HL-60 (cell line): ENCODE results near the gene PTTG1IP2.
"Not testable (repeated sequence)": the region's sequence is repeated elsewhere in the genome, so short reads cannot be mapped to it uniquely, and the experiment has no call there.

Experiments used
- DNase-seq, 2 experiments: peaks; one replicate each; pipeline ENCODE4 v3.0.0-alpha.2; 2010 to 2020; ENCODE audit warnings: low read depth in 1 of 2, low spot score in 1 of 2
- H3K27ac ChIP-seq: fragments of 250-450 bp; sonication (Bioruptor Pico); replicated peaks from 2 replicates; pipeline ENCODE4 v1.5.1; 2020; ENCODE audit warnings: mild to moderate bottlenecking, moderate library complexity
- H3K27me3 ChIP-seq: fragments of 250-450 bp; sonication (Bioruptor Pico); 2 replicates; pipeline ENCODE4 v1.5.1; 2021; ENCODE audit warnings: mild to moderate bottlenecking, moderate library complexity; ENCODE audit not compliant: insufficient read depth, poor library complexity, severe bottlenecking
- H3K4me3 ChIP-seq: replicated peaks from 2 replicates; pipeline ENCODE4 v1.5.1; 2011; ENCODE audit warnings: mild to moderate bottlenecking, control low read depth, low read length; ENCODE audit not compliant: insufficient read depth
- CTCF ChIP-seq: IDR thresholded peaks from one replicate; pipeline ENCODE4 v1.5.1; 2011; ENCODE audit warnings: low read length, control low read depth, inconsistent platforms; ENCODE audit not compliant: insufficient read depth
- GABPA ChIP-seq: IDR thresholded peaks from 2 replicates; pipeline ENCODE4 v1.6.1; 2012; ENCODE audit warnings: low read depth
- POLR2AphosphoS5 ChIP-seq: IDR thresholded peaks from 2 replicates; pipeline ENCODE4 v1.6.1; 2012; ENCODE audit warnings: low read depth
- REST ChIP-seq: IDR thresholded peaks from 2 replicates; pipeline ENCODE4 v1.6.1; 2012; ENCODE audit warnings: low read depth; ENCODE audit not compliant: insufficient replicate concordance
- SPI1 ChIP-seq: IDR thresholded peaks from 2 replicates; pipeline ENCODE4 v1.6.1; 2012; ENCODE audit warnings: low read depth, mild to moderate bottlenecking, borderline replicate concordance

Gene PTTG1IP2

DNA sequence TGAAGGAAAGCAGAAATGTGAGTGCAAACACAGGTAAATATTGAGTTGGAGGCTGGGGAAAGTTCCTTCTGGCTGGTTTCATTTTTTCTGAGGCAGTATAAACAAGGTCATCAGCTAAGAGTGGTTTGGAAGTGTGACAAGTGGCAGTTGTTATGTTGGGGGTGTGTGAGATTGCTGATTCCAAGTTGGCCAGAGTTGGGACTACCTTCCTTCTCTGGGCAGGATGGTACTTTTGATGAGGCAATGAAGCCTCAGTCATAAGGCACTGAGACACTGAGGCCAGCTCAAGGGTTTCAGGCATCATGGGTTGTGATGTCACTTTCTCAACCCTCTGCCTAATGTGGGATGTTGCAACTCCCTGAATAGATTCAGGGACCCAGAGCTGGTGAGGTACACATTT, 8.2 kb upstream of the PTTG1IP2 start:
- Histone ChIP-seq H3K27me3 (no peaks in the 10 kb centered on the region), H3K4me3 (no peak overlapping the region), H3K27ac (no peak overlapping the region)
- TF ChIP-seq CTCF (no peak), POLR2AphosphoS5 (no peak), GABPA (no peak), REST (no peak), SPI1 (no peak)
- DNase-seq, result peak in 1 of 2 experiments; percentile 21

DNA sequence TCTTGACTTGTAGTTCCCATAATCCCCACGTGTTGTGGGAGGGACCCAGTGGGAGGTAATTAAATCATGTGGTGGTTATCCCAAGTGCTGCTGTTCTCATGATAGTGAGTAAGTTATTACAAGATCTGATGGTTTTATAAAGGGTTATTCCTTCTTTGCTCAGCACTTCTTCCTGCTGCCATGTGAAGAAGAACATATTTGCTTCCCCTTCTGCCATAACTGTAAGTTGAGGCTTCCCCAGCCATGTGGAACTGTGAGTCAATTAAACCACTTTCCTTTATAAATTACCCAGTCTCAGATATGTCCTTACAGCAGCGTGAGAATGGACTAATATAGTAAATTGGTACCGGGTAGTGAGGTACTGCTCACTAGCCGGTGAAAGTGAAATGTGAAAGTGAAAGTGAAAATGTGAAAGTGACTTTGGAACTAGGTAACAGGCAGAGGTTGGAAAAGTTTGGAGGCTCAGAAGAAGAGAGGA, 6.2 kb upstream of the PTTG1IP2 start:
- not testable (repeated sequence) for DNase-seq, H3K4me3 ChIP-seq, H3K27me3 ChIP-seq
- H3K27ac ChIP-seq, result peak overlapping the region; percentile 7; the same call in 1 of the 2 replicates

GRCh38 chr7:90465816-90466215, 3.6 kb upstream of the PTTG1IP2 start:
- H3K27ac ChIP-seq, result no peak overlapping the region
- no peak for DNase-seq
- TF ChIP-seq CTCF (no peak), GABPA (no peak), POLR2AphosphoS5 (no peak), SPI1 (no peak), REST (no peak)
- H3K27me3 ChIP-seq, result no peaks in the 10 kb centered on the region
- no peak overlapping the region for H3K4me3 ChIP-seq

GRCh38 chr7:90472805-90473540, 3.5 kb downstream of the PTTG1IP2 start:
- TF ChIP-seq SPI1 (no peak), REST (no peak), POLR2AphosphoS5 (no peak), GABPA (no peak), CTCF (no peak)
- no peak overlapping the region for H3K27ac ChIP-seq
- H3K27me3 ChIP-seq, result no peaks in the 10 kb centered on the region
- no peak for DNase-seq
- no peak overlapping the region for H3K4me3 ChIP-seq
